Ascending aorta (tissue), 2 donors: ENCODE data around the gene GRIK2. TPM values are rescaled to one million over a fixed set of nuclear protein-coding genes. Genes with fewer than 3 reads are reported as not detected.

Experiments
- DNase-seq, 2 donors: peaks; one replicate each; pipeline ENCODE4 v3.0.0-alpha.2; 2019; ENCODE audit warnings: low spot score in 2 of 2
- H3K27ac ChIP-seq, 2 donors: fragments of 200-600 bp; sonication (generic); one replicate each; pipeline ENCODE4 v1.5.1; 2016 to 2017; ENCODE audit warnings: mild to moderate bottlenecking in 1 of 2
- H3K27me3 ChIP-seq: fragments of 200-600 bp; sonication (generic); one replicate; pipeline ENCODE4 v1.5.1; 2017
- H3K36me3 ChIP-seq, 2 donors: fragments of 200-600 bp; sonication (generic); one replicate each; pipeline ENCODE4 v1.5.1; 2016
- H3K4me1 ChIP-seq, 2 donors: fragments of 200-600 bp; sonication (generic); one replicate each; pipeline ENCODE4 v1.5.1; 2016 to 2017; ENCODE audit warnings: mild to moderate bottlenecking in 1 of 2
- H3K4me3 ChIP-seq, 2 donors: fragments of 200-600 bp; sonication (generic); one replicate each; pipeline ENCODE4 v1.5.1; 2016 to 2017; ENCODE audit warnings: mild to moderate bottlenecking in 1 of 2
- H3K9me3 ChIP-seq, 2 donors: fragments of 200-600 bp; sonication (generic); one replicate each; pipeline ENCODE4 v1.5.1; 2016
- intact Hi-C: fragments of 100-400 bp; cut with DNase I; formaldehyde crosslinking; loops from one replicate; pipeline ENCODE4 v1.15.1; 2023
- total RNA-seq: library from RNA; depleted of rRNA; stranded (reverse); fragments of >200 nt; gene quantifications from one replicate; pipeline ENCODE4 v1.1.0, GENCODE V29; 2016
- TF ChIP-seq, protein P1 (sequence below), 3 experiments: fragments of 200-600 bp in 2 of 3; fragments of 450-650 bp in 1 of 3; sonication (generic) in 2 of 3; IDR thresholded peaks; one replicate each; pipeline ENCODE4 v1.5.1; 2016 to 2019; ENCODE audit warnings: antibody characterized with exemption in 3 of 3, mild to moderate bottlenecking in 1 of 3, moderate library complexity in 1 of 3

GRIK2 gene
- total RNA-seq, 1 donor from 2014 or later = not detected

DNA sequence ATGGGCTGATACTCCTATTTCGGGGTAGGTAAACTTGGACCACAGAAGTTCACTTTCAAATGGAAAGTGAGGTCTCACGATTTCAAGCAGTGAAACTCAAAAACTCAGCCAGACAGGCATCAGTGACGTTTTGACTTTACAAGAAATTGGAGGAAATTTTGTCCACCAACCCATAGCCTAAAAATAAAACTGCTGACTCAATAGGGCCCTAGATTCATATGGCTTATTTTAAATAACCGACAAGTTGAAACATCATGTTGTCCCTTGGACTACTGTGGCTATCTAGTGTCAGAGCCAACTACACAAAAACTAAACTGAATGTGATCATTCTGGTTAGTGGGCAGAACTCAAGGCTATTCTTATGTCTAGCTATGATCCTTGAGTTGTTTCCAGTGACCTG lies 486.3 kb downstream of the GRIK2 start:
- H3K4me3 ChIP-seq = no peak overlapping the region
- no peaks in the 10 kb centered on the region for H3K4me1 ChIP-seq
- no peaks in the 10 kb centered on the region for H3K36me3 ChIP-seq
- intact Hi-C loops = no loop called here
- no peak for DNase-seq
- H3K27me3 ChIP-seq = no peaks in the 10 kb centered on the region
- TF ChIP-seq, protein P1, sequence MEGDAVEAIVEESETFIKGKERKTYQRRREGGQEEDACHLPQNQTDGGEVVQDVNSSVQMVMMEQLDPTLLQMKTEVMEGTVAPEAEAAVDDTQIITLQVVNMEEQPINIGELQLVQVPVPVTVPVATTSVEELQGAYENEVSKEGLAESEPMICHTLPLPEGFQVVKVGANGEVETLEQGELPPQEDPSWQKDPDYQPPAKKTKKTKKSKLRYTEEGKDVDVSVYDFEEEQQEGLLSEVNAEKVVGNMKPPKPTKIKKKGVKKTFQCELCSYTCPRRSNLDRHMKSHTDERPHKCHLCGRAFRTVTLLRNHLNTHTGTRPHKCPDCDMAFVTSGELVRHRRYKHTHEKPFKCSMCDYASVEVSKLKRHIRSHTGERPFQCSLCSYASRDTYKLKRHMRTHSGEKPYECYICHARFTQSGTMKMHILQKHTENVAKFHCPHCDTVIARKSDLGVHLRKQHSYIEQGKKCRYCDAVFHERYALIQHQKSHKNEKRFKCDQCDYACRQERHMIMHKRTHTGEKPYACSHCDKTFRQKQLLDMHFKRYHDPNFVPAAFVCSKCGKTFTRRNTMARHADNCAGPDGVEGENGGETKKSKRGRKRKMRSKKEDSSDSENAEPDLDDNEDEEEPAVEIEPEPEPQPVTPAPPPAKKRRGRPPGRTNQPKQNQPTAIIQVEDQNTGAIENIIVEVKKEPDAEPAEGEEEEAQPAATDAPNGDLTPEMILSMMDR (IDR thresholded peaks at IDR 0.05) = no peak
- no peaks in the 10 kb centered on the region for H3K9me3 ChIP-seq
- H3K27ac ChIP-seq = no peak overlapping the region

GRCh38 chr6:101883505-101883904 lies 490.0 kb downstream of the GRIK2 start:
- Histone ChIP-seq H3K36me3 (no peaks in the 10 kb centered on the region), H3K27ac (no peak overlapping the region), H3K9me3 (no peaks in the 10 kb centered on the region), H3K27me3 (no peaks in the 10 kb centered on the region), H3K4me1 (no peaks in the 10 kb centered on the region), H3K4me3 (no peak overlapping the region)
- no peak for DNase-seq
- intact Hi-C loops = no loop called here
- TF ChIP-seq, protein P1 (IDR thresholded peaks at IDR 0.05) = no peak

DNA sequence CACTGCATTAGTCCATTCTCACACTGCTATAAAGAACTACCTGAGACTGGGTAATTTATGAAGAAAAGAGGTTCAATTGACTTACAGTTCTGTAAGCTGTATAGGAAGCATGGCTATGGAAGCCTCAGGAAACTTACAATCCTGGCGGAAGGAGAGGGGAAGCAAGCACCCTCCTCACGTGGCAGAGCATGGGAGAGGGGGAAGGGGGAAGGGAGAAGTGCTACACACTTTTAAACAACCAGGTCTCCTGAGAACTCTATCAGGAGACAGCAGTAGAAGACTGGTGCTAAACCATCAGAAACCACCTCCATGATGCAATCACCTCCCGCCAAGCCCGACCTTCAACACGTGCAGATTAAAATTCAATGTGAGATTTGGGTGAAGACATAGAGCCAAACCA lies 494.0 kb downstream of the GRIK2 start:
- no peak for DNase-seq
- no peaks in the 10 kb centered on the region for H3K4me1 ChIP-seq
- H3K27ac ChIP-seq = no peak overlapping the region
- H3K27me3 ChIP-seq = no peaks in the 10 kb centered on the region
- intact Hi-C loops = no loop called here
- H3K4me3 ChIP-seq = no peak overlapping the region
- H3K36me3 ChIP-seq = no peaks in the 10 kb centered on the region
- no peaks in the 10 kb centered on the region for H3K9me3 ChIP-seq
- TF ChIP-seq, protein P1 (IDR thresholded peaks at IDR 0.05) = no peak

GRCh38 chr6:101907356-101908217 lies 514.1 kb downstream of the GRIK2 start:
- Histone ChIP-seq H3K36me3 (no peaks in the 10 kb centered on the region), H3K4me1 (no peaks in the 10 kb centered on the region), H3K4me3 (no peak overlapping the region), H3K27ac (no peak overlapping the region), H3K27me3 (no peaks in the 10 kb centered on the region), H3K9me3 (no peaks in the 10 kb centered on the region)
- DNase-seq = no peak
- TF ChIP-seq, protein P1 (IDR thresholded peaks at IDR 0.05) = no peak
- intact Hi-C loops = no loop called here

DNA sequence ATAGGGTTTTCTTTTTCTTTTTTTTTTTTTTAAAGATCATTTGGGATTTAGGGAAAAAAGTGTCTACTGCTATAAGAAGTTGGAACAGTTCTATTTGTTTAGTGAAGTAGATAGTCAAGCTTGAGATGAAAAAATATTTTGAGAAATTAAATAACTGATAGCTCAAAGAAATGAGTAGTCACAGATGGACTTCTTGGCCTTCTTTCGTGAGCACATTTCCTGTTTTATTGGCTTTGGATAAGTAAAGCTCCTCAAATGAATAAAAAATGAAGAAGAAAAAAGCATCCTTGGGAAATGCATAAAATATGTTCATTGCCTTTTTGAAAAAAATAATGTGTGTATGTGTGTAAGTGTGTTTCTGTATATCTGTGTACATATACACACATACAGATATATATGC lies 515.9 kb downstream of the GRIK2 start:
- Histone ChIP-seq H3K4me3 (no peak overlapping the region), H3K4me1 (no peaks in the 10 kb centered on the region), H3K36me3 (no peaks in the 10 kb centered on the region), H3K27me3 (no peaks in the 10 kb centered on the region), H3K27ac (no peak overlapping the region), H3K9me3 (no peaks in the 10 kb centered on the region)
- no peak for DNase-seq
- intact Hi-C loops = no loop called here
- TF ChIP-seq, protein P1 (IDR thresholded peaks at IDR 0.05) = no peak
